Caki2 (cell line): ENCODE measurements around the gene STARD10. TPM values are rescaled to one million over a fixed set of nuclear protein-coding genes. Genes with fewer than 3 reads are reported as not detected.

Source experiments
- DNase-seq: peaks from one replicate; pipeline ENCODE4 v3.0.0-alpha.2; 2015; ENCODE audit warnings: low read depth
- in situ Hi-C: cut with HindIII; loops from 2 replicates; pipeline ENCODE4 v1.10.0; 2016; ENCODE audit warnings: low sequenced_read_pairs, low pct_unique_long_range_greater_than_20kb, mixed read lengths
- total RNA-seq: library from RNA; depleted of rRNA; stranded (reverse); fragments of >200 nt; shearing (Covaris generic); gene quantifications from 2 replicates; pipeline ENCODE4 v1.2.3, GENCODE V29; 2014; ENCODE audit warnings: low replicate concordance

STARD10 gene
- total RNA-seq, 1 experiment from 2014 or later: 68.2 TPM

- DNase-seq: no peak
- in situ Hi-C loops: no loop called here
Observed at GRCh38 chr11:72741429-72741833, 52.4 kb downstream of the STARD10 start.

- no peak for DNase-seq
- in situ Hi-C loops: no loop called here
Observed at GRCh38 chr11:72740562-72741428, 53.1 kb downstream of the STARD10 start.

GRCh38 chr11:72740060-72740424, 53.8 kb downstream of the STARD10 start:
- in situ Hi-C loops: no loop called here
- no peak for DNase-seq

GRCh38 chr11:72739240-72740059, 54.4 kb downstream of the STARD10 start:
- in situ Hi-C loops: no loop called here
- DNase-seq: no peak

DNA sequence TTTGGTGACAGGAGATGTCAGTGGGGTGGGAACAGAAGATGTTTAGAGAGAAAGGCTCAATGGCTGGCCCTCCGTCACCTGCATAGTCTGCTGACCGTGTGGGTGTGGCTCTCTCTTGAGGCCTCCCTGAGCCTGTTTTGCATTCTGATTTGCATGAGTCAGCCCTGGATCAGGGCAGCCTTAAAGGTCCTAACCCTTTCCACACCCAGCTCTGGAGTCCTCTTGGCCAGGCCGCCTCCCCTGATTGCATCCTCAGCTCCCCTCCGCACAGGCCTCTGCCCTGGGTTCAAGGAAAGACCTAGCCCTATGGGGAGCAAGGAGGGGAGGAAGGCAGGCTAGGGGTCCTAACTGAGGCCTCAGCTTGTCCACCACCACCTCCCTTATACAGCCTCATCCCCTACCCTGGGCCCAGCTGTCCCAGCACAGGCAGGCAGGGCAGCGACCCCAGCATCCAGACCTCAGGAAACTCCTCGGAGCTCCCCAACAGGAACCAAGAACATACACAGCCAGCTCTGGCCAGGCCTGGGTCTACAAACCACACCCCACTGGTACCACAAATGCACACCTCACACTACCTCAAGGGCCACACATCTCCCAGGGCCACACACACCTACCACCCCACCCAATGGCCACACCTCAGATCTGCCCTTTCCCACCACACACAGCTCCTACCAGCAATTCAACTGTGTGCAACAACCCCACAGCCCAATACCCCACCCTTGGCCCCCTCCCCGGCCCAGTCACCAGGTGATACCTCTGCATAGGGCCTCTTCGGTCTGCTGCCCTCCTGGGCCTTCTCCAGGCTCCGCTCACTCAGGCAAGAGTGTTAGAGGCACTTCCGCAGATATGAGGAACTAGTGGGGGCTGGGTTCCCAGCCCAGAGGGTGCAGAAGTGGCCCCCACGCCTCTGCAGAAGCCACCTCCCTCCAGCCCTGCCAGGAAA, 55.4 kb downstream of the STARD10 start:
- DNase-seq: no peak
- in situ Hi-C loops: no loop called here

DNA sequence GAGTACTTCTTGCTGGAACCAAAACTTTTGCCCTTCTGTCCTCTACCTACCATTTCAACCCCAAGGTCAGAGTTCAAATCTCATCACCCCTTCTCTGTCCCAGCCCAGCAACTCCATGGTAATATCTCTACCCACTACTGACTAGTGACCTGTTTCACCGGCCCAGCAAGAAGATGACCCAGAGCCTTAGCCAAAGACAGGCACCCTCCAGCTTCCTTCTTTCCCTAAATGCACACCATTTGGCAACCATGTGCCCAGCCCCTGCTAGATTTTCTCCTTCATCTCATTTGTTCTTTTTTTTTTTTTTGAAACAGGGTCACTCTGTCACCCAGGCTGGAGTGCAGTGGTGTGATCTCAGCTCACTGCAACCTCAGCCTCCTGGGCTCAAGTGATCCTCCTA, 56.5 kb downstream of the STARD10 start:
- DNase-seq: no peak
- in situ Hi-C loops: no loop called here

- DNase-seq: peak; percentile 24
- in situ Hi-C loops: no loop called here
Observed at GRCh38 chr11:72736452-72737069, 57.3 kb downstream of the STARD10 start.

DNA sequence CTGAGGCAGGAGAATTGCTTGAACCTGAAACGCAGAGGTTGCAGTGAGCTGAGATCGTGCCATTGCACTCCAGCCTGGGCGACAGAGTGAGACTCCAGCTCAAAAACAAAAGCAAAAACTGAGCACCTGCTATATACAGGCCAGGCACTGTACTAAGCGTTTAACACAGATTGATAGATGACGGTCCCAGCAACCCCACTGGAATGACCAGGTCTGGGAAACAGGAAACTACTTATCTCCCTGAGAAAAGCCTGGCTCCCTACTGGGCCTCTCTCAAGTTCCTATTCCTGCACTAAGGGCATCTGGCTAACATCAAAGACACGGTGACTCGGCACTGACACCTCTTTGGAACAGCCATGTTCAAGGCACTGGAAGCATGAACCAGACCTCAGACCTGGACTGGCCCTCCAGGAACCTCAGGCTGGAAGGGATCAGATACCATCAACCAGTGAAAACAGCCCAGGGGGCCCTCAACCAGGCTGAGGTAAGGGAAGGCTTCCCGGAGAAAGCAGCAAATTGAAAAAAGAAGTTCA, 58.3 kb downstream of the STARD10 start:
- in situ Hi-C loops: no loop called here
- DNase-seq: no peak

- in situ Hi-C loops: no loop called here
Observed at GRCh38 chr11:72732329-72732728, 61.5 kb downstream of the STARD10 start.

GRCh38 chr11:72730737-72731136, 63.1 kb downstream of the STARD10 start:
- DNase-seq: no peak
- in situ Hi-C loops: no loop called here

More at GRCh38 chr11:72732329-72732728, 61.5 kb downstream of the STARD10 start:
- no peak for DNase-seq

DNA sequence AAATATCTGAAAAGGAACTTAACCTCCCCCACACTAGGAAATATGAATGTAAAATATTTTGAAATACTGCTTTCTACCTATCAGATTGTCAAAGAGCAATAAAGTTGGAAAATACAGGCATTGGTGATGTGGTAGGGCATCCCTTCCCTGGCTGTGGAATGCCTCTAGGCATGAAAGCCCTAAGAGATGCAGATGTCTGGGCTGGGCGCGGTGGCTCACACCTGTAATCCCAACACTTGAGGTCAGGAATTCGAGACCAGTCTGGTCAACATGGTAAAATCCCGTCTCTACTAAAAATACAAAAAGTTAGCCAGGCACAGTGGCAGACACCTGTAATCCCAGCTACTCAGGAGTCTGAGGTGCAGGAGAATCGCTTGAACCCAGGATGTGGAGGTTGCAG, 63.6 kb downstream of the STARD10 start:
- no peak for DNase-seq
- in situ Hi-C loops: no loop called here

DNA sequence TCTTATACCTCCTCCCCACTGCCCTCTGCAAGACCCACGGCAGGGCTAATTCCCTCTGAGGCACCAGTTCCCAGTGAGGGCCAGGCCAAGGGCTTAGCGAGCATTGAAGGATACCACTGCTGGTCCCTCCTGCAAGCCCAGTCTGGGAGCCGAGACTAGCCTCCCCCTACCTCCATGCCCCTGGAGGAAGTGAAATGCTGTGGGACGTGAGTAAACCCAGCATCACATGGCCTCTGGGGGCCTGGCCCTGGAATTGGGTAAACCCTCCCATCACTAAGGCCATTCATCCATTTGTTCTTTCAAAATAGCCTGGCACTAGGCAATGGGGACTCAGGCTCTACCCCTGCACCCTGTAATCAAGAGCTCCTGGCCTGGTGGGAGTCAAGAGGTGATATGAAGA, 66.3 kb downstream of the STARD10 start:
- in situ Hi-C loops: no loop called here

DNA sequence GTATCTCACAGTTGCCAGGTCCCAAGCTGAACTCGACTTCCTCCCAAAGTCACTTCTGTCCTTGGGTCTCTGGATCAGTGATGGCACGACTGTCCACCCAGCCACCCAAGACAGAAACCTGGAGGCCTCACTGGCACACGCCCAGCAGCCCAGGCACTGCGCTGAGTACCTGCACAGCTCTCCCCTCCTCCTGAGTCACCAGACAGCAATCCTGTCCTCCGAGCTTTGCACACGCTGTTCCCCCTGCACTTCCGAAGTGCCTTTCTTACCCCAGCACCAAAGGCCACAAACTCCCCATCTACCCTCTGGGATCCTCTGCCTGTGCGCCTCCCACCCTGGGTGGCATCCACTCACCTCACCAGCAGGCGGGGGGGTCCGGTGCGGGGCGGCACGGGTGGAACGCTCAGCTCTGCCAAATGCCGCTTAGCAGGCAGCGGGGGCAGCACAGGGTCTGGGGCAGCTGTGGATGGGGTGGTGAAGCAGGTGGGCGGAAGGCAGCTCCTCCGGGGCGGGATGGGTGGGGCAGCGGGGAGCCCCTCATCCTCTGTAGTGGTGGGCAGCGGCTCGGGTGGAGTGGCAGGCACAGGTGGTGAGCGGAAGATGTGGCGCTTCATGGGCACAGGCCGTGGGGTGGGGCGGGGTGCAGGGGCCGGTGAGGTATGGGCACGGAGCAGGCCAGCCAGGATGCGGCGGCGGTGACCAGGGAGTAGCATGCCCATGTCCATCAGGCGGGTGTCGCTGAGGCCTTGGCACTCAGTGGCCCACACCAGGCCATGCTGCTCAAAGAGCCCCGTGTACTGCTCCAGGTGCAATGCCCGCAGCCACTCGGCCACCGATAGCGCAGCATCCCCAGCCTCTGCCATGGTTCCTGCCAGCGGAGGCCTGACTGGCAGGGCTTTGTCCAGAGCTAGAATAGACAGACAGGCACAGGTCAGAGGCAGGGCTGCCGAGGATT, 67.3 kb downstream of the STARD10 start:
- in situ Hi-C loops: no loop called here
- no peak for DNase-seq

More for the DNA sequence above, 66.3 kb downstream of the STARD10 start:
- DNase-seq: no peak

DNA sequence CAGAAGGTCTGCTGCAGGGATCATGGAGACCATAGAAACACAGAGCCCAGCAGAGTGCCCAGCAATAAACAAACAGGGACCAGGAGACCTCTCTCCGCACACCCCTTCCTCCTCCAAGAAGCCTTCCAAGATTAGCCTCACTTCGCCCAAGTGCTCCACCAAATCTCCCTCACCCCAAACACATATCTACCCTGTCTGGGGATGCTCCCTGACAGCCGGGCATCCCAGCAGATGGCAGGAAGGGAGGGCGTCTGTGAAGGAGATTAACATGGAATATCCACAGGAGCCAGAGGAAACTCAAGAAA, 68.2 kb downstream of the STARD10 start:
- in situ Hi-C loops: no loop called here
- no peak for DNase-seq

DNA sequence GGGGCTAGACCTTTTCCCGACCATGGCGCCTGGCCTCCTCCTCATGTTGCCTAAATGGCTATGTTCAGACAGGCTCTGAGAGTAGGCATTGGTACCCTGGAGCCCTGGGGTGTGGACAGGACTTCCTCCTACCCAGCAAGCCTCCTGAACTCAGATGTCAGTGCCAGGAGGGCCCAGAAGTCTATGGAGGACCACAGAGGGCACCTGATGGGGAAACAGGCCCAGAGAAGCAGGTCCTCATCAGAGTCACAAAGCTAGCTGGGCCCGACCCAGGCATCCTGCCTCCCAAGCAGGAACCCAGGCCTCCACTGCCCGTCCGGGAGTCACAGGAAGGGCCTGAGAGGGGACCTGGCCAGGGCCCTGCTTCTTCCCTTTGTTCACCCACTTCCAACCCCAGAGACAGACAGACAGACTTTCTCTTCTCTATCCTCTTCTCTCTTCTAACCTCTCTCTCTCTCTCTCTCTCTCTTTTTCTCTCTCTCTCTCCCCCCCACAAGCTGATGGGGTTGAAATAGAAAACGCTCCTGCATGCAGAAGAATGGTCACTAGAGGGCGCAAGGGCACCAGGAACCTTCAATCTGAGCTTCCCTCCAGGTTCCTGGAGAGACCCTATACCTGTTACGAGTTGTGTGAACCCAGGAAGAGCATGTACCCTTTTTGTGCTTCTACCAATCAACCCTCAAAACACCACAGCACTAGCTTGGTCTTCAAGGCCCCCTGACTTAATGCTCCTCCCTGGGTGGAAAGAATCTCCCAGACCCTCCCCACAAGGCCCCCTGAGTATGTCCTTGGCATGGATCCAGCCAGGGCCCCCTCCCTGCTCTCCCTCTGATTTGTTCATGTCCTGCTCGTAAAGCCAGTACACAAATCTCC, 68.8 kb downstream of the STARD10 start:
- in situ Hi-C loops: no loop called here
- peak; percentile 70 for DNase-seq

DNA sequence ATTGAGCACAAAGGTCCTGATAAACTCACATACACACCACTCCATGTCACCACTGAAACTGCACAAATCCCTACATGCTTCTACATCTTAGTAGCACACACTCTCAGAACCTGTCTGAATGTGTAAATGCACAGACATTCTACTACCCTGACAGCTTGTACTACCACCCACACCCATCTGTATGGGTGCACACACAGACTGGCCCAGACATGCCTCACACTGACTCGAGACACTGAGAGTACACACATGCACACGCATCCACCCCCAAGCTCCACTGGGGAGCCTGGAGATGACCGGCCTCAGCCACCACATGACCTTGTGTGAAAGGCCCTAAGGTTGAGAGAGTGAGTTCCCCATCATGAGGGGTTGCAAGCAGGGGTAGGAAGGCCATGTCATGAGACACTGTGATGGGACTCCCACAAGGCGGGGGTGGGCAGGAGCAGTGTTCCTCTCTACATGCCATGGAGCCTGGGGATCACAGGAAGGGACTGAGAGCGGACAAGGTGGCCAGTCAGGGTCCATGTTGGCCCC, 69.8 kb downstream of the STARD10 start:
- in situ Hi-C loops: no loop called here
- no peak for DNase-seq
